Kidney (tissue), 14 donors: Measurements from ENCODE around the gene MCU. TPM values are rescaled to one million over a fixed set of nuclear protein-coding genes. Genes with fewer than 3 reads are reported as not detected.

Experiments
- DNase-seq, 5 donors: peaks; one replicate each; pipeline ENCODE4 v3.0.0-alpha.2; 2013 to 2020
- FAIRE-seq: peaks from 2 replicates; lab custom pipeline; 2012; peaks lifted over from hg19 to GRCh38; lab: Jason Lieb, UNC
- H3K27ac ChIP-seq, 2 donors: one replicate each; pipeline ENCODE4 v1.7.0; 2013; ENCODE audit warnings: low read depth in 2 of 2, low read length in 2 of 2, inconsistent platforms in 1 of 2
- H3K27me3 ChIP-seq: one replicate; pipeline ENCODE4 v1.7.1; 2013; ENCODE audit warnings: low read length, inconsistent platforms; ENCODE audit not compliant: control insufficient read depth, insufficient read depth
- H3K36me3 ChIP-seq, 3 donors: one replicate each; pipeline versions ENCODE4 v1.7.0 to v1.7.1; 2013; ENCODE audit warnings: low read length in 3 of 3, control low read depth in 1 of 3, inconsistent platforms in 1 of 3; ENCODE audit not compliant: insufficient read depth in 3 of 3, control insufficient read depth in 2 of 3
- H3K4me1 ChIP-seq, 3 donors: one replicate each; pipeline versions ENCODE4 v1.7.0 to v1.7.1; 2013; ENCODE audit warnings: low read length in 3 of 3, inconsistent platforms in 1 of 3, low read depth in 1 of 3; ENCODE audit not compliant: control insufficient read depth in 2 of 3, insufficient read depth in 2 of 3
- H3K4me3 ChIP-seq, 3 donors: one replicate each; pipeline versions ENCODE4 v1.7.0 to v1.8.1; 2013; ENCODE audit warnings: low read length in 3 of 3, control low read depth in 1 of 3, inconsistent platforms in 1 of 3
- H3K9ac ChIP-seq, 3 donors: one replicate each; pipeline versions ENCODE4 v1.7.0 to v1.7.1; 2013; ENCODE audit warnings: low read length in 3 of 3, control low read depth in 1 of 3, inconsistent platforms in 1 of 3
- H3K9me3 ChIP-seq, 3 donors: one replicate each; pipeline versions ENCODE4 v1.7.0 to v1.7.1; 2013; ENCODE audit warnings: low read length in 3 of 3, control low read depth in 1 of 3, inconsistent platforms in 1 of 3; ENCODE audit not compliant: control insufficient read depth in 2 of 3, insufficient read depth in 1 of 3
- CTCF ChIP-seq: IDR thresholded peaks from 3 replicates; pipeline ENCODE4 v1.5.1; 2012; ENCODE audit warnings: mild to moderate bottlenecking, moderate library complexity, borderline replicate concordance; ENCODE audit not compliant: insufficient read depth; ENCODE audit errors: extremely low read depth
- intact Hi-C: fragments of 100-400 bp; cut with DNase I; formaldehyde crosslinking; loops from one replicate; pipeline ENCODE4 v1.11.1; 2022
- polyA plus RNA-seq: library from polyadenylated mRNA; stranded (reverse); fragments of 350-450 nt; fragmentation: Illumina TruSeq; extraction: RNeasy Lipid Tissue Mini Kit (QIAGEN cat#74804); gene quantifications from one replicate; pipeline ENCODE4 v1.2.3, GENCODE V29; 2014; ENCODE audit warnings: low read depth, low replicate concordance; ENCODE audit not compliant: insufficient read depth
- total RNA-seq: library from RNA; stranded (reverse); fragmentation: NEBNext Ultra II Directional; extraction: Animal tissue kit (Norgen Biotek cat#: 25700); gene quantifications from one replicate; pipeline ENCODE4 v1.2.1, GENCODE V29; 2021
- donor health status: control.
- donor health status: control.
- donor health status: control.
- donor health status: control.
- donor health status: control.
- donor health status: DM: yes; HTN: yes; CAD: no.
- donor health status: Normal renal cell carcinoma (clear cell type).

MCU gene
- total and polyA plus RNA-seq, 2 donors from 2014 or later = 18.6 to 37.6 TPM

GRCh38 chr10:72727130-72727529, 35.2 kb downstream of the MCU start:
- Histone ChIP-seq H3K4me3 (no peak overlapping the region), H3K4me1 (no peaks in the 10 kb centered on the region), H3K27me3 (no peaks in the 10 kb centered on the region), H3K27ac (no peak overlapping the region), H3K9me3 (no peaks in the 10 kb centered on the region), H3K36me3 (no peaks in the 10 kb centered on the region), H3K9ac (no peak overlapping the region)
- no peak for TF ChIP-seq CTCF
- no peak for DNase-seq
- intact Hi-C loops = no loop called here
- FAIRE-seq = no peak

- Histone ChIP-seq H3K9me3 (no peaks in the 10 kb centered on the region), H3K36me3 (no peaks in the 10 kb centered on the region), H3K27ac (no peak overlapping the region), H3K27me3 (no peaks in the 10 kb centered on the region), H3K9ac (no peak overlapping the region), H3K4me1 (no peaks in the 10 kb centered on the region), H3K4me3 (no peak overlapping the region)
- peak in 3 of 5 donors; percentile 22 to 56 (median 45) for DNase-seq
- intact Hi-C loops = no loop called here
- TF ChIP-seq CTCF = no peak
- no peak for FAIRE-seq
These were observed 36.5 kb downstream of the MCU start for GRCh38 chr10:72728462-72728861.

GRCh38 chr10:72729528-72729927, 37.6 kb downstream of the MCU start:
- intact Hi-C loops = no loop called here
- TF ChIP-seq CTCF = no peak
- H3K4me3 ChIP-seq = no peak overlapping the region
- FAIRE-seq (no peak), DNase-seq (no peak)
- H3K4me1 ChIP-seq = no peaks in the 10 kb centered on the region
- no peaks in the 10 kb centered on the region for H3K27me3 ChIP-seq
- no peaks in the 10 kb centered on the region for H3K36me3 ChIP-seq
- no peak overlapping the region for H3K9ac ChIP-seq
- H3K9me3 ChIP-seq = no peaks in the 10 kb centered on the region
- no peak overlapping the region for H3K27ac ChIP-seq

GRCh38 chr10:72730479-72730878, 38.5 kb downstream of the MCU start:
- no peak overlapping the region for H3K4me3 ChIP-seq
- no peaks in the 10 kb centered on the region for H3K9me3 ChIP-seq
- H3K36me3 ChIP-seq = no peaks in the 10 kb centered on the region
- peaks cover 0 to 2% (median 0%) of the 10 kb centered on the region in 3 donors for H3K4me1 ChIP-seq
- intact Hi-C loops = no loop called here
- no peak overlapping the region for H3K9ac ChIP-seq
- FAIRE-seq (no peak), DNase-seq (no peak)
- no peaks in the 10 kb centered on the region for H3K27me3 ChIP-seq
- TF ChIP-seq CTCF = no peak
- no peak overlapping the region for H3K27ac ChIP-seq
